ENCODE data around the gene NIP7.

NIP7 gene

DNA sequence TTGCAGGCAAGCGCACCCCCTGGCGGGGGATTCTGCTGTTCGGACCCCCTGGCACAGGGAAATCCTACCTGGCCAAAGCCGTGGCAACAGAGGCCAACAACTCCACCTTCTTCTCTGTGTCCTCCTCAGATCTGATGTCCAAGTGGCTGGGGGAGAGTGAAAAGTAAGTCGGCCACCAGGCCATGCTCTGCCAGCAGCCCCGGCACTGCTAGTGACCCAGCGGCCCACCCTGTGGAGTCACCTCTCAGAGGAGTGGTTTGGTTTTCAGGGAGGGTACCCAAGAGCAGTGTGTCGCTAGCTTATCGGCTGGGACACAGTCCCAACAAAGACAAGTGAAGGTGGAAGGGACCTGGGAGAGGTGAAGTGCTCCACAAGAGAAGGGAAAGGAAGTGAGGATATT, 20.2 kb upstream of the NIP7 start:
- DNase-seq = no peak

DNA sequence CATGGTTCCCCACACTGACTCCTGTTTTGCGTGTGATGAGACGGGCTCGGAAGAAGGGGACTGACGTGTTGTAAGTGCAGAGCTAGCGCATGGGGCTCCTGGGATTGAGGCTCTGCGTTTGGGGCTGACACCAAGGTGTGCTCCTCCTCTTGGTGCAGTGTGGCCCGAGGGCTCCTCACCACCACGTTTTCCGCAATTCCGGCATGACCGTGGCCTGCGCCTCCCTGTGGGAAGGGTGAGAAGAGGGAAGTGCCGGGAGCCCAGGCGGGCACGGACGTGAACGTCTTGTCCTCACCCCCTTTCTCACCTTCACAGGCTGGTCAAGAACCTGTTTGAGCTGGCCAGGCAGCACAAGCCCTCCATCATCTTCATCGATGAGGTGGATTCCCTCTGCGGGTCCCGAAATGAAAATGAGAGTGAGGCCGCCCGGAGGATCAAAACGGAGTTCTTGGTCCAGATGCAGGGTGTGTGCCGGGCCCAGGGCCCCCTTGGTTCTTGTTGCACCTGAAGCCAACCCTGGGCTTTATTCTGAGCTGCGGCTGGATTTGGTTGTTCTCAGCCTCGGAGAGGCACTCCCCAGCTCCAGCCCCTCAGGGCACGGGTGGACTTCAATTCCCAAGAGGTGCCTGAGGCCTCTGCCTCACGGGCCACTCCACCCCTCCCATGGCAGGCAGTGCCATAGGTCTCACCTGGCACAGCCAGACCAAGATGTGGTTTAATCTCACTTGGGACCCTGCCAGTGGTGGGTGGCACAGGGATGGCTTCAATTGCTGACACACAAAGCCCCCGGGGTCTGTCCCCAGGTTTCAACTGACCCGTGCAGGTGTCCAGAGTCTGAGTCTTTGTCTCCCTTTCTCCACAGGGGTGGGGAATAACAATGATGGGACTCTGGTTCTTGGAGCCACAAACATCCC, 19.5 kb upstream of the NIP7 start:
- no peak for DNase-seq

DNA sequence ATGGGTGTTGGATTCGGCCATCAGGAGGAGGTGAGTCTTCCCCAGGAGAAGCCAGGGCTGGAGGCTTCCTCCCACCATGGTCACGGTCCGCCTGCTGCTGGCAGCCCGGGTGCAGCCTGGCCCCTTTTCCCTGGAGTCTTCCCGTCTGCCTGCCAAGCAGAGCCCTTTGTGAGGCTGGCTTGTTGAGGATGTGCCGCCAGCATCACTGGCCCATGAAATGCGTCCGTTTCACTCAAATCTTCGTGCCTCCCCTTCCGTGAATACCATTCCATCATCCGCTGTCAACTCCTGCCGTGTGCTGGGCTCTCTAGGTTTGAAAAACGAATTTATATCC, 18.9 kb upstream of the NIP7 start:
- no peak for DNase-seq

DNA sequence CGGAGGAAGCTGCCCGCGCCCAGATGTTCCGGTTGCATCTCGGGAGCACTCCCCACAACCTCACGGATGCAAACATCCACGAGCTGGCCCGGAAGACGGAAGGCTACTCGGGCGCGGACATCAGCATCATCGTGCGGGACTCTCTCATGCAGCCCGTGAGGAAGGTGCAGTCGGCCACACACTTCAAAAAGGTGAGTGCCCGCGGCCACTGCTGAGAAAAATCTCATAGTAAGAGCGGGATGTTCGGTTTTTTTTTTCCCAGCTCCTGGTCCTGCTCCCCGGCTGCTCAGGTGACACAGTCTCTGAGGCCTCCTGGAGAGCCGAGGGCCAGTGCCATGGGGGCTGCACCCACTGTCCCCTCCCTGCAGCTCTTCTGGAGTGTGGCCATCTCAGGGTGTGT, 18.5 kb upstream of the NIP7 start:
- DNase-seq = no peak

DNA sequence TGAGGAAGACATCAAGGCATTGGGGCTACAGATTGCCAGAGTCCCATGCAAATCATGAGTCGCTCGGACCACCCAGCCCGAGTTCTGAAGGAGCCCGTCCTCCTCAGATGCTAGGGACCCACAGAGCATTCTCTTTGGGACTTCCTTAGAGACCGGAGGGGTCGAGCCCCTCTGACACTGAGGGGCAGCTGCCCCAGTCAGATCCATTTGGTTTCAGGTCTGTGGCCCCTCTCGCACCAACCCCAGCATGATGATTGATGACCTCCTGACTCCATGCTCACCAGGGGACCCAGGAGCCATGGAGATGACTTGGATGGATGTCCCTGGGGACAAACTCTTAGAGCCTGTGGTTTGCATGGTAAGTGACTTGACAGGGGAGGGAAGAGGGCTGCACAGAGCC, 17.2 kb upstream of the NIP7 start:
- DNase-seq = no peak

DNA sequence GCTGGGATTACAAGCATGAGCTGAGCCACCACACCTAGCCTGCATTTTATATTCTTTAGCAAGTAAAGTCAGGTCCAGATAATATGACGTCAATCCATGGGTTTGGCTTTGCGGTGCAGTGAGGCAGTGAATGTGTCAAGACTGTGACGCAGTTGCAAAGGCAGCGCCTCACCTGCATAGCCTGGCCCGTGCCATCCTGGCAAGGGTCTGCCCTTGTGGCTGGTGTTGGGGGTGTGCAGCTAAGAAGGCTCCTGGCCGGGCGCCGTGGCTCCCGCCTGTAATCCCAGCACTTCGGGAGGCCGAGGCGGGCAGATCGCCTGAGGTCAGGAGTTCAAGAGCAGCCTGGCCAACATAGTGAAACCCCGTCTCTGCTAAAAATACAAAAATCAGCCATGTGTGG, 16.2 kb upstream of the NIP7 start:
- no peak for DNase-seq

DNA sequence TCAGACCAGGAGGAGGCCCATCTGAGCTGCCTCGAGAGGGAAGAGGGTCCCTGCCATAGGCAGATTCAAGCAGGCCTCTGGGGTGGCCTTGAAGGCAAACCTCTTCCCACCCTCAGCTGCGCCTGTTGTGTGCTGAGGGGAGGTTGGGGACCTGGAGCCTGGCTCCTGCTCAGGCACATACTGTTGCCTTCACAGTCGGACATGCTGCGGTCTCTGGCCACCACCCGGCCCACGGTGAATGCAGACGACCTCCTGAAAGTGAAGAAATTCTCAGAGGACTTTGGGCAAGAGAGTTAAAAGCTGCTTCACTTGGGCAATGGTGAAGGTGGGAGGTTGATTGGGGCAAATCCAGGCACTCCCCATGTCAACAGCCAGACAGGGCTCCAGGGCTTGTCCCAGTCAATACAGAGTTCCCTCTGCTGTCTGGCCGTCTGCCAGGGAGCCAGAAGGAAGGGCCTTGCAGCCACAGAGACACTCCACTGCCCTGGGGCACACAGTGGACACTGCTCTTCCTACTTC, 15.5 kb upstream of the NIP7 start:
- DNase-seq = no peak

DNA sequence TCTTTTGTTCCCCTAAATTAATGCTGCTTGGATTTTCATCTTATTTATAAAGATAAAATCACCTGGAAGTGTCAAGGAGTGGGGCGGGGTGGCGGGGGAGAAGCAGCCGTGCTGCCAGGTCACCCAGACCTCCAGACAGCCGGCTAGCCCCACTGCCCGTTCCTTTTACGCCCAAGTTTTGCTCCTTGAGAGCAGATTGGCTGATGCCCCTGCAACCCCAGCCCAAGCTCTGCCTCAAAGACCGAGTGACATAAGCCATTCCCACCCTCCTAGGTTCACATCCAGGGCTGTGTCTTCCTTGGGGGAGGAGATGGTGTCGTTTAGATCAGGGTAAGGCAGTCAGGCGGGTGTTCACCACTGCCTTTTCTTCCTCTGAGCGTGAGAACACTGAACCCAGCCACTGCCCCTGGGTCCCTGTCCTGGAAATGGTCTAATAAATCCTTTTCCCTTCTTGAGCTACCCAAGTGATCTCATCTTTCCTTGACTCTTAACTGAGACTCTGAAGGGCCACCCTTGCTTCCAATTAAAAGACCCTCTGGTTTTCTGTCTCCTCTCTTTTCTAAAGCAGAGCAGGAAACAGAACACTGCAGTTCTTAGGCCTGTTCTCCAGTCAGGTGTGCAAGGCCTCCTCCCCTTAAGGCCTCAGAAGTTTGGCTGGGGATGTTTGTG, 14.9 kb upstream of the NIP7 start:
- DNase-seq = no peak

DNA sequence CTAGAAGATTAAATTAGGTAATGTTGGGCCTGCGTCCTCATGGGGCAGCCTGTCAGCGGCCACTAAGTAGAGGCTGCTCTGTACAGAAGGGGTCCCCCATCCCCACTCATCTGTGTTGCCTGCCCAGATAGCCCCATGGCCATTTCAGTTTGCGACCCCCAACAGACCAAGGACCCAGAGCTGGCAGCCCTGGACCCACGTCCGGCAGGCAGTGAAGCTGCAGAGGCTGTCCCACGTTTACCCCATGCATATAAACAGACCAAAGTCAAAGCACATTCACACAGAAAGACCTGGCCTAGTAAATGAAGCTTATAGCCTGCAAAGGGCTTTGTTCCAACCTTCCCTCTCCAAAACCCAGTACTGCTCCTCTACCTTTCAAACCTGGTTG, 13.8 kb upstream of the NIP7 start:
- no peak for DNase-seq

DNA sequence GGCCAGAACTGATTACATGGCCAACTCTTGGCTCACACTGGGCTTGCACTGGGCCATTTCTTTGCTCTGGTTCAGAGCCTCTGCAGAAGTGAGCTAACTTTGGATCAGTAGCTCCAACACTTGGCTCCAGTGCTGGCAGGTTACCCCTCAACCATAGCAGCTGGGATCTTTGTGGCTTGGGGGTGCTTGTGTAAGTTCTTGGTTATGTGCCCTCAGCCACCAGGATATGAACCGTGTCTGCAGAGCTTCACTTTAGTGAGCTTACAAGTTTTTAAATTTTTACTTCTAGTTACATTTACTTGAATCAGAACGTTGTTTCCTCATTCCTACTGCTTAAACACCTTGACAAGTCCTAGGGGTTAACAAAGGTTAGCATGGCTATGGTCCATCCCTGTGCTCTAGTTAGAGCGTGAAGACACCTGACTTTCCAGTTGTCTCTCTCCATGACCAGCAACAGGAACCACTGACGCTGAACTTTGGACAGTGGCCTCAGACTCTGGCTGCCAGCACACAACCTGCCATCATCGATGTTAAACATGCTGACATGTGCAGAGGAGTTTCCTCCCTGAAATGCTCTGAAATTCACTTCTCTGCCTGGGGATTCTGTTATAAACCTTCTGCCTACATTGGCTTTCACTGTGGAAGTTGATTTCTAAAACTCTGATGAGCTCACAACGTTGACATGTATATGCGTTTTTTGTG, 13.2 kb upstream of the NIP7 start:
- DNase-seq = no peak

DNA sequence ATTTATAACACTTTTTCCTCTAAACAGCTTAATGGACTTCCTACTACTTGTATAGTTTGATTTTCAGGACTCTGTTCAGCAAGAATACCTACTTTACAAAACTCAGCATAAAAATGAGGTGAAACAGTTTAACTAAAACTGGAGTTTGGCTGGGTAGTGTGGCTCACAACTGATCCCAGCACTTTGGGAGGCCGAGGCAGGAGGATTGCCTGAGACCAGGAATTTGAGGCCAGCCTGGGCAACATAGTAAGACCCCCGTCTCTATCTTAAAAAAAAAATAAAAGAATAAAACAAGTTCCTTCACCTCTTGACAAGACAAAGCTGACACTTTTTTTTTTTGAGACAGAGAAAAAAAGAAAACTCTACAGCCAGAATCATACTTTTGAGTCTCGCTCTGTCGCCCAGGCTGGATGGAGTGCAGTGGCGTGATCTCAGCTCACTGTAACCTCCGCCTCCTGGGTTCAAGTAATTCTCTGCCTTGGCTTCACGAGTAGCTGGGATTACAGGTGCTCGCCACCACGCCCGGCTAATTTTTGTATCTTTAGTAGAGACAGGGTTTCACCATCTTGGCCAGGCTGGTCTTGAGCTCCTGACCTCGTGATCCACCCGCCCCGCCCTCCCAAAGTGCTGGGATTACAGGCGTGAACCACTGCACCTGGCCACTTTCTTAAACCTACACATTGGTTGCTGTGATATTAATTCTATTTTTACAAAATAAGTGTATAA, 11.8 kb upstream of the NIP7 start:
- DNase-seq = no peak

DNA sequence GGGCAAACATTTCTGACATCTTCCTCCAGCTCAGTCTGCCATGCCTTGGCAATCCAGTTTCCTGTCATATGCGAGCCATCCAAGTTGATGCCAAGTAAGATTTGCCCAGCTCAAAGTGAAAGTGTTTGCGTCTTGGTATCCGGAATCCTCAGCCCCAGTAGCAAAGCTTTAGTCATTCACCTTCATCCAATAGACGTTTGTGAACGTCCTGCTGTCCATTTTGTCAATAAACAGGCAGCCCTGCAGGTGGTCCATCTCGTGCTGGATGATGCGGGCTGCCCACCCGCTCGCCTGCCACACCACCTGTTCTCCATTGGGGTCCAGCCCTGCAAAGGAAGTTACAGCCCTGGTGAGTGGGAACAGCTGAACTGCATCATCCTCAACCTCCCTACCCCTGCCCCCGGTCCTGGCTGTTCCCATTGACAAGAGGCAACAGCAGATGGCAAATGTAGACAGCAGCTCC, 10.7 kb upstream of the NIP7 start:
- no peak for DNase-seq

DNA sequence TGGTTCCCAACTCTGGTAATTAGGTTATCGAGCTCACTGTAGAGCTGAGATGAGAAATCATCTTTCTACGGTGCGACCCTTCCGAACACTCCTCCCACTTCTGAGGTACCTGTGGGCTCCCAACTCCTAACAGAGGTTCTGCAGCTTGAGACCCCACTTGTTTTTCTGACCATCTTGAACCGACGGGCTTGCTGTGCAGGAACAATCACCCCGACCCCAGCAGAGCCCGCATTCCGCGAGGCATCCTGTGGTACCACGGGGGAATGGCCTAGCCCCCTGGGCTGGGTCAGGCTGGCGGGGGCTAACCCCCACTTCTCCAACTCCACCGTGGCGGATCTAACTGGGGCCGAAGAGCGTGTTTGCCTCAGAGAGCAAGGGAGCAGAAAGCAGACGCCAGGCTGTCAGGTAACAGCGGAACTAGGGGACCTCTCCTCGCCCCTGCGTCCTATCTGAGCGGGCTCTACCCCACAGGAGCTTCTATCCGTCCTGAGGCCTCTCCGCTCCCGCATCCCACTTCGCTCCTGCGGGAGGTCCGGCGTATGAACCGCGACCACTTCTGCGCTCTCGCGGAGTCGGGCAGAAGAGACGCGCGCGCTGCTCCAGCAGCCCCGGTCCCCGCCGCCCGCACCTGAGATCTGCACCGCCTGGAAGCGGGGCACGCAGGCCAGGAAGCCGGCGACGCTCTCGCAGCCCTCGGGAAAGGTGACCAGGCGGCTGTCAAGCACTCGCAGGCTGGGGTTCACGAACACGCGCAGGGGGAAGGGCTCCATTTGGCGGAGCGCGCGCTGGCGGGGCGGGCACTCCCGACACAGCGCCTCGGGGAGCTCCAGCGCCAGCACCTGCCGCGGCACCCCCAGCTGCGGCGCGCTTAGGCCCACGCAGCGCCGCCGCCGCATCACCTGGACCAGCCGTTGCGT, 9.9 kb upstream of the NIP7 start:
- peak; percentile 28 for DNase-seq

DNA sequence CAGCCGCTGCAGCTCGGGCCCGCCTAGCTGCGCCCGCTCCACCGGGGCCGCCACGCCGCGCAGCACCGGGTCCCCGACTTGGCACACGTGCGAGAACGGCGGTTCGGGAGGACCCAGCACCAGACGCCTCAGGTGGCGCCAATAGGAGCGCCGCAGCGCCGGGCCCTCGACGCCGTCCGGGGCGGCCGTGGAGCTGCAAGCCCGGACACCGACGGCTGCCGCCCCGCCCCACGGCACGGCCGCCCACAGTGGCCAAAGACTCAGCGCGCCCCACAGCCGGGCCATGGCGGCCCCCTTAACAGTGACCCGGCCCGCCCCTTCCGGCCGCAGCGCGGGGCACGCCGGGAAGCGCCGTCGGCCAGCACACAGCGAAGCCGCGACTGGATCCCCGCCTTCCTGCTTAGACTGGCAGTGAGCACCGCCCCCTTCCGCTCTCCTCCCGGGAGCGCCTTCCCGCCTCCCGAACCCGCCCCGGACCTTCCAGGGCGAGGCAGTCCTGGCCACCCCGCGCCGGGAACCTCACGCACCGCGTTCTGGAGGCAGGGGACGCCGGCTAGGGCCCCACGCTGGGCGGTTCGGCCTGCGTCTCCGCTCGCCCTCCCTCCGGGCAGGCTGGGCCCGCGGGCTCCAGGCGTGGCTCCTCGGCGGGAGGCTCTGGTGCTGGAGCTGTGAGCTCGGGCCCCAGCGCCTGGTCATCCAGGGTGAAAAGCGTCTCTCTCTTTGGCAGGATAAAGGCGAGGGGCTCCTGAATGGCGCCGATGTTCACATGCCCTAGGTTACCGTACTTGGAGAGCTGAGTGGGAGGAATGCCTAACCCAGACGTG, 9.1 kb upstream of the NIP7 start, which contains the start of gene PDF:
PDF (minus strand) TSS at position 303 of the 824 bp plus-strand sequence; CDS start at position 285, 18 bp downstream.
- peak; percentile 69 for DNase-seq

DNA sequence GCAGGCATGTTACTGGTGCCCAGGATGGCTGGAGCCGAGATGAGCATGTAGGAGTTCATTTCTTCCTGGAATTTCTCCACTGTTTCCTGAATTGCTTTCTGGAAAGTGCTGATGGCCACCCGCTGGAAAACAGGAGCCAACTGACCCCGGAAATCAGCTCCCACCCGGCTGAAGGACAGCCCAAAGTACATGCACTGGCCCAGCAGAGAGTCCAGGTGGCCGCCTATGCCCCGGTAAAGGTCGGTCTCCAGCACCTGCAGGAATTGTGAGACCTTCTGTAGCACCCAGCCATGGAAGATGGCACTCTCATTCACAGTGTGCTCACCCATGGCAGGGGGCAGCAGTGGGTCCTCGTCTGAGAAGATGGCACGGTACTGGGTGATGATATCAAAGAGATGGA, 4.9 kb upstream of the NIP7 start:
- no peak for DNase-seq

DNA sequence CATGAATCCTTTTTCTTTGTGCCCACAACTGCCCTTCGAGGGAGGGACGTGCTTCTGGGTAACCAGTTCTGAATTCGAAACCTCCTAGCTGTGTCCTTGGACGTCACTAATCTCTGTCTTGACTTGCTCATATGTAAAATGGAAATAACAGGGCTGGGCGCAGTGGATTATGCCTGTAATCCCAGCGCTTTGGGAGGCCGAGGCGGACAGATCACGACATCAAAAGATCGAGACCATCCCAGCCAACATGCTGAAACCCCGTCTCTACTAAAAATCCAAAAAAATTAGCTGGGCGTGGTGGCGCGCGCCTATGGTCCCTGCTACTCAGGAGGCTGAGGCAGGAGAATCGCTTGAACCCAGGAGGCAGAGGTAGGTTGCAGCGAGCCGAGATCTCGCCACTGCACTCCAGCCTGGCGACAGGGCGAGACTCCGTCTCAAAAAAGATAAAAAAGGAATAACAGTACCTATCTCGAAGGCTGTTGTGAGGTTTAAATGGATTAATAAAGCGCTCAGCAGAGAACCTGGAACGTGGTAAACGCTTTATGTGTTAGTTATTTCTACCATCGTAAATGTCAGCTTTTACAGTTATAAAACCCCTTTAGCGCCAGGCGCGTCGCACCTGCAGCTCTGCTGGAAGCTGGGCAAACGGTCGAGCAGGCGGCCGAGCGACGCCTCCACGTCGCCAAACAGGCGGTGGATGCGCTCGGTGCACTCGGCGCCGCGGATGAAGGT, 849 bp upstream of the NIP7 start:
- no peak for DNase-seq

DNA sequence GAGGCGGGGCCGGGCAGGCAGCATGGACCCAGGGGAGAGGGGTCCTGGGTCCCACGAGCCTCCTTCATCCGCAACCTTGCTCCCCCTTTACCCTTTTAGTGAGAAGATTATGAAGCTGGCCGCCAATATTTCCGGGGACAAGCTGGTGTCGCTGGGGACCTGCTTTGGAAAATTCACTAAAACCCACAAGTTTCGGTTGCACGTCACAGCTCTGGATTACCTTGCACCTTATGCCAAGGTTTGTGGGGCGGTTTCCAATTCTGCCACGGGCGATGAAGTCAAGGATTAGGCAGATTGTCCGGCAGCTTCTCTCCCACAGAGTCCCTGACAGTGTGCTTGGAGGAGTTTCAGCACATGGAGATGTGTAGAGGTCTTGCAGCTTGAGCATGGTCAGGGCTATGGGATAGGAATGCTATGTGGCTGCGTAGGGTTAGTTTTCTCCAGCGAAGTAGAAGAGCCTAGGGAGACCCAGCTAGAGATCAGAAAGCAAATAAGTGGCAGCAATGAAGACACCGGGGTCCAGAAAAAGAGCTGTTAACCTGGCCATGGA, 598 bp downstream of the NIP7 start:
- DNase-seq = no peak

DNA sequence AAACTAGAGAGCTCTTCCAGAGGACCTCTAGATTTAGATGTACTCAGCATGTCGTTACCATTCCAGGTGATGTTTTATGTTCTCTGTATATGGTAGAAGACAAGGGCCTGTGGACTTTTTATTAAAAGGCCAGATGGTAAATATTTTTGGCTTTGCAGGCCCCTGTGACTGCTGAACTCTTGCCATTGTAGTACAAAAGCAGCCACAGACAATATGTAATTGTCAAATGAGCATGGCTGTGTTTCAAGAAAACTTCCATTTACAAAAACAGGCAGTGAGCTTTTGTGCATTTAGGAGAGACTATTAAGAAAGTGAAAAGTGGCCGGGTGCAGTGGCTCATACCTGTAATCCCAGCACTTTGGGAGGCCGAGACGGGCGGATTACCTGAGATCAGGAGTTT, 4.6 kb downstream of the NIP7 start:
- no peak for DNase-seq

DNA sequence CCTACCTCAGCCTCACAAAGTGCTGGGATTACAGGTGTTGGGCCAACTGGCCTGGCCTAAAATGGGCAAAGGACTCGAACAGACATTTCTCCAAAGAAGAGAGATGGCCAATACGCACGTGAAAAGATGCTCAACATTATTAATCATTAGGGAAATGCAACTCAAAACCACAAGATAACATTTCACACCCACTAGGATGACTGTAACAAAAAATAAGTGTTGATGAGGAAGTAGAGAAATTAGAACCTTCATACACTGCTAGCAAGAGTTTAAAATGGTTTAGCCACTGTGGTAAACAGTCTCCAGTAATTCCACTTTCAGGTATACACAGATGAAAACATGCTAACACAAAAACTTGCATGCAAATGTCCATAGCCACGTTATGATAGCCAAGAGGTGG, 6.4 kb downstream of the NIP7 start:
- DNase-seq = no peak

DNA sequence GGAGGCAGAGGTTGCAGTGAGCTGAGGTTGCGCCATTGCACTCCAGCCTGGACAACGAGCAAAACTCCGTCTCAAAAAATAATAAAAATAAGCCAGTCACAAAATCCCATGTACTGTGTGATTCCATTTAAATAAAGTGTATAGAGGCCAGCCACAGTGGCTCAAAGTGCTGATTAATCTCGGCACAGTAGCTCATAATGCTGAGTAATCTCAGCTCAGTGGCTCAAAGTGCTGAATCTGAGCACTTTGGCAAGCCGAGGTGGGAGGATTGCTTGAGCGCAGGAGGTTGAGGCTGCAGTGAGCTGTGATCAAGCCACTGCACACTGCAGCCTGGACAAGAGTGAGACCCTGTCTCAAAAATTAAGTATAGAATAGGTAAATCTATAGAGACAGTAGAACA, 7.1 kb downstream of the NIP7 start:
- no peak for DNase-seq
